Smooth muscle cell (in vitro differentiated cells): ENCODE measurements around the gene TRABD. TPM values are rescaled to one million over a fixed set of nuclear protein-coding genes. Genes with fewer than 3 reads are reported as not detected.

ENCODE experiments used
- DNase-seq: peaks from one replicate; lab custom pipeline; 2025; ENCODE audit not compliant: unreplicated experiment; lab: John Stamatoyannopoulos, UW
- H2AFZ ChIP-seq: fragments of 200-600 bp; sonication (generic); 2 replicates; pipeline ENCODE4 v1.6.0; 2016; ENCODE audit warnings: antibody characterized with exemption, low read depth, mild to moderate bottlenecking
- H3F3A ChIP-seq: fragments of 200-600 bp; sonication (generic); 2 replicates; pipeline ENCODE4 v1.6.0; 2017; ENCODE audit warnings: antibody characterized with exemption, low read depth
- H3K27ac ChIP-seq: fragments of 200-600 bp; sonication (generic); 2 replicates; pipeline ENCODE4 v1.5.1; 2016; ENCODE audit warnings: low read depth, mild to moderate bottlenecking
- H3K27me3 ChIP-seq: fragments of 200-600 bp; sonication (generic); 2 replicates; pipeline ENCODE4 v1.6.1; 2016; ENCODE audit warnings: low read depth, mild to moderate bottlenecking
- H3K36me3 ChIP-seq: fragments of 200-600 bp; sonication (generic); 2 replicates; pipeline ENCODE4 v1.5.1; 2016; ENCODE audit warnings: low read depth
- H3K4me1 ChIP-seq: fragments of 200-600 bp; sonication (generic); 2 replicates; pipeline ENCODE4 v1.5.1; 2016; ENCODE audit warnings: low read depth
- H3K4me2 ChIP-seq: fragments of 200-600 bp; sonication (generic); 2 replicates; pipeline ENCODE4 v1.6.0; 2016; ENCODE audit warnings: mild to moderate bottlenecking
- H3K4me3 ChIP-seq: fragments of 200-600 bp; sonication (generic); 2 replicates; pipeline ENCODE4 v1.5.1; 2016; ENCODE audit warnings: mild to moderate bottlenecking
- H3K79me2 ChIP-seq: fragments of 200-600 bp; sonication (generic); 2 replicates; pipeline ENCODE4 v1.6.0; 2016; ENCODE audit warnings: low read depth, mild to moderate bottlenecking
- H3K9ac ChIP-seq: fragments of 200-600 bp; sonication (generic); 2 replicates; pipeline ENCODE4 v1.6.0; 2016; ENCODE audit warnings: low read depth
- H3K9me3 ChIP-seq: fragments of 200-600 bp; sonication (generic); replicated peaks from 2 replicates; pipeline ENCODE4 v1.5.1; 2016; ENCODE audit warnings: low read depth
- H4K20me1 ChIP-seq: fragments of 200-600 bp; sonication (generic); 2 replicates; pipeline ENCODE4 v1.6.0; 2016; ENCODE audit warnings: low read depth
- WGBS: methylation state at CpG from one replicate; pipeline ENCODE4 v1.1.7; 2016; ENCODE audit warnings: low lambda C conversion rate; 5-methylcytosine and 5-hydroxymethylcytosine counted together
- polyA plus RNA-seq: library from polyadenylated mRNA; unstranded; fragments of >200 nt; fragmentation: Nextera tagmentation; extraction: Ambion mirVana; gene quantifications from 2 replicates; pipeline ENCODE4 v1.2.1, GENCODE V29; 2016
- total RNA-seq: library from RNA; depleted of rRNA; stranded (reverse); fragments of >200 nt; gene quantifications from 2 replicates; pipeline ENCODE4 v1.2.3, GENCODE V29; 2014
- TF ChIP-seq, protein P1 (sequence below): fragments of 200-600 bp; sonication (generic); IDR thresholded peaks from 2 replicates; pipeline ENCODE4 v1.5.1; 2017; ENCODE audit warnings: borderline replicate concordance, mild to moderate bottlenecking, antibody characterized with exemption; ENCODE audit not compliant: insufficient read depth, poor library complexity, severe bottlenecking

TRABD gene
- total and polyA plus RNA-seq, 2 experiments from 2014 or later: 17.8 to 58.5 TPM

- H3K79me2 ChIP-seq: no peaks in the 10 kb centered on the region
- 93% methylated on average over 23 of the region's 23 CpGs for WGBS
- H3K9ac ChIP-seq: no peak overlapping the region
- H2AFZ ChIP-seq: no peak overlapping the region
- no peak overlapping the region for H3K4me3 ChIP-seq
- DNase-seq: no peak
- no peaks in the 10 kb centered on the region for H3K4me1 ChIP-seq
- H3K9me3 ChIP-seq: no peaks in the 10 kb centered on the region
- no peaks in the 10 kb centered on the region for H4K20me1 ChIP-seq
- no peak overlapping the region for H3K27ac ChIP-seq
- no peaks in the 10 kb centered on the region for H3K36me3 ChIP-seq
- peaks cover 3% of the 10 kb centered on the region for H3K27me3 ChIP-seq
- no peak overlapping the region for H3K4me2 ChIP-seq
- TF ChIP-seq, protein P1, sequence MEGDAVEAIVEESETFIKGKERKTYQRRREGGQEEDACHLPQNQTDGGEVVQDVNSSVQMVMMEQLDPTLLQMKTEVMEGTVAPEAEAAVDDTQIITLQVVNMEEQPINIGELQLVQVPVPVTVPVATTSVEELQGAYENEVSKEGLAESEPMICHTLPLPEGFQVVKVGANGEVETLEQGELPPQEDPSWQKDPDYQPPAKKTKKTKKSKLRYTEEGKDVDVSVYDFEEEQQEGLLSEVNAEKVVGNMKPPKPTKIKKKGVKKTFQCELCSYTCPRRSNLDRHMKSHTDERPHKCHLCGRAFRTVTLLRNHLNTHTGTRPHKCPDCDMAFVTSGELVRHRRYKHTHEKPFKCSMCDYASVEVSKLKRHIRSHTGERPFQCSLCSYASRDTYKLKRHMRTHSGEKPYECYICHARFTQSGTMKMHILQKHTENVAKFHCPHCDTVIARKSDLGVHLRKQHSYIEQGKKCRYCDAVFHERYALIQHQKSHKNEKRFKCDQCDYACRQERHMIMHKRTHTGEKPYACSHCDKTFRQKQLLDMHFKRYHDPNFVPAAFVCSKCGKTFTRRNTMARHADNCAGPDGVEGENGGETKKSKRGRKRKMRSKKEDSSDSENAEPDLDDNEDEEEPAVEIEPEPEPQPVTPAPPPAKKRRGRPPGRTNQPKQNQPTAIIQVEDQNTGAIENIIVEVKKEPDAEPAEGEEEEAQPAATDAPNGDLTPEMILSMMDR: no peak
- H3F3A ChIP-seq: no peaks in the 10 kb centered on the region
Measured at GRCh38 chr22:50161508-50162390, 24.0 kb upstream of the TRABD start.

- Histone ChIP-seq H4K20me1 (no peaks in the 10 kb centered on the region), H3K9me3 (no peaks in the 10 kb centered on the region), H3K9ac (no peak overlapping the region), H3K27me3 (peaks cover 3% of the 10 kb centered on the region), H3K4me2 (no peak overlapping the region), H3K4me1 (no peaks in the 10 kb centered on the region), H2AFZ (no peak overlapping the region), H3F3A (no peaks in the 10 kb centered on the region), H3K4me3 (no peak overlapping the region), H3K79me2 (no peaks in the 10 kb centered on the region), H3K27ac (no peak overlapping the region), H3K36me3 (no peaks in the 10 kb centered on the region)
- 83% methylated on average over 10 of the region's 10 CpGs for WGBS
- TF ChIP-seq, protein P1: no peak
- DNase-seq: no peak
Measured at GRCh38 chr22:50162391-50162956, 23.2 kb upstream of the TRABD start.

DNA sequence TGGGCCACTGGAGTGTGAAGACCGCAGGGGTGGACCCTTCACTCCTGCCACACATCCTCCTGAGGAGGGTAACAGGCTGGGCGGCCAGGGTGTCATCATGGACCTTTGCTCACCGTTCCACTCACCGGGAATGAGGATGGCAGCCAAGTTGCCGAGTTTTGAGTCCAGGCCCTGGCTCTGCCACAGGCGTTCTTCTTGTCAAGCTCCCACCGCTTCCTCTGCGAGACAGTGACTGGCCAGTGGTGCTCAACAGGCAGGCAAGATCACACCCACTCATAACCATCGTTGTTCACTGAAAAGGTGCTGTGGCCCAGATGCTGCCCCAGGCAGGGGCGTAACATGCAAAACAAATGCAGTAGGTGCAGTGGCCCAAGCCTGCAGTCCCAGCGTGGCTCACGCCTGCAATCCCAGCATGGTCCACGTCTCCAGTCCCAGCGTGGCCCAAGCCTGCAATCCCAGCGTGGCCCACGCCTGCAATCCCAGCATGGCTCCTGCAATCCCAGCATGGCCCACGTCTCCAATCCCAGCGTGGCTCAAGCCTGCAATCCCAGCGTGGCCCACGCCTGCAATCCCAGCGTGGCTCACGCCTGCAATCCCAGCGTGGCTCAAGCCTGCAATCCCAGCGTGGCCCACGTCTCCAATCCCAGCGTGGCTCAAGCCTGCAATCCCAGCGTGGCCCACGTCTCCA is 20.1 kb upstream of the TRABD start:
- WGBS: 96% methylated on average over 28 of the region's 28 CpGs
- no peak overlapping the region for H3K27ac ChIP-seq
- no peak overlapping the region for H3K4me3 ChIP-seq
- H3K36me3 ChIP-seq: no peaks in the 10 kb centered on the region
- no peaks in the 10 kb centered on the region for H3K79me2 ChIP-seq
- H3F3A ChIP-seq: no peaks in the 10 kb centered on the region
- no peaks in the 10 kb centered on the region for H3K27me3 ChIP-seq
- TF ChIP-seq, protein P1: no peak
- no peak overlapping the region for H2AFZ ChIP-seq
- no peaks in the 10 kb centered on the region for H4K20me1 ChIP-seq
- DNase-seq: no peak
- no peaks in the 10 kb centered on the region for H3K4me1 ChIP-seq
- no peak overlapping the region for H3K9ac ChIP-seq
- H3K4me2 ChIP-seq: no peak overlapping the region
- H3K9me3 ChIP-seq: no peaks in the 10 kb centered on the region
